ENCODE measurements around the gene EPDR1.

EPDR1 gene

GRCh38 chr7:37920305-37920848, at the start of gene EPDR1:
EPDR1 (plus strand) TSS chr7:37920640; CDS start chr7:37920940, 300 bp downstream.
- peak; percentile 95 for FAIRE-seq

GRCh38 chr7:37882086-37882485, 38.4 kb upstream of the EPDR1 start:
- DNase-seq (ENCODE audit: low spot score) (no peak), FAIRE-seq (no peak)

More at GRCh38 chr7:37920305-37920848, at the start of gene EPDR1:
- peak; percentile 81 for DNase-seq (ENCODE audit: low spot score)

- FAIRE-seq (no peak), DNase-seq (ENCODE audit: low spot score) (no peak)
Observed at GRCh38 chr7:37893359-37893758, 27.1 kb upstream of the EPDR1 start.

DNA sequence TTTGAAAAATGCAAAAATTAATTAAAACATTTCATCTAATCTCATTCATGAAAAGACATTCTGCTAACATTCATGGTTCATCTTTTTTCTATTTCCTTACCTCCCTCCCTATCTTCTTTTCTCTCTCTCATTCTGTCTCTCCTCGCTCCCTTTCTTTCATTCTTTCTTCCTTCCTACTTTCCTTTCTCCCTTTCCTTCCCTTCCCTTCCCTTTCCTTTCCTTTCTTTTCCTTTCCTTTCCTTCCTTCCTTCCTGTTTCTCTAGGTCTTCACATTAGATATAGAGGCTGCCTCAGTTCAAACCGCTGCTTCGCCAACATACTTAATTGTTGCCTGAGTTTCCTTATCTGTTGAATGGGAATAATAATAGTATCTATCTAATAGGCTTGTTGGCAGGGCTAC, 25.8 kb upstream of the EPDR1 start:
- FAIRE-seq, result no peak
- DNase-seq (ENCODE audit: low spot score), result no peak

GRCh38 chr7:37899712-37900247, 20.7 kb upstream of the EPDR1 start:
- FAIRE-seq (no peak), DNase-seq (ENCODE audit: low spot score) (no peak)

- peak; percentile 44 for FAIRE-seq
- peak; percentile 53 for DNase-seq (ENCODE audit: low spot score)
Observed at GRCh38 chr7:37901236-37901827, 19.1 kb upstream of the EPDR1 start.

DNA sequence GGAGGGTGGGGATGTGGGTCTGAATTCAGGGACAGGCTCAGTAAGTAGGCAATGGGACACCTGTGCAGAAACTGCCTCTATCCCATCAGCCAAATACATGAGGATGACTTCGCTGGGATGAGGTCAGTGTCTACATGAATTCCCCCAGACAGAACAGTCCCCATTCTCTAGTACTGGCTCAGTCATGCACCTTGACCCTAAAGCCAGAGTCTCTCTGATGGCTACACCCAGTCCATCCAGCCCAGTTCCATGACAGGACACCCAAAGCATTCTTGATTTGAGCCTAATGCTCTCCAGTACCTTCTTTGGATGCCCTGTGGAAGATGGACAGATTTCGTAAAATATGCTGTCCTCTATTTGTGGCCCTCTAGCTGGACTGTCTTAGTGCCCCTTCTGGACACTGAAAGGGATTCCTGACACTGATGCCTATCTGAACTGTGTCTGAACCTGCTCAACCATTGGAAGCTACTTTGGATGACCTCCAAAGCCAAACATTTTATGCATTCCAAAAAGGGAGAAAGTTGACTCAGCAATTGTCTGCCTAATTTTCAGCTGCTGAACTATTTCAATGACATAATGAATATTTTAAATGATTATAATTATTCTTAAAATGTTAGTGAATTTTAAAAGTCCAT, 18.4 kb upstream of the EPDR1 start:
- peak; percentile 58 for DNase-seq (ENCODE audit: low spot score)
- peak; percentile 50 for FAIRE-seq

- no peak for DNase-seq (ENCODE audit: low spot score)
- no peak for FAIRE-seq
Observed at GRCh38 chr7:37908221-37908788, 12.1 kb upstream of the EPDR1 start.

- no peak for DNase-seq (ENCODE audit: low spot score)
- FAIRE-seq, result no peak
Observed at GRCh38 chr7:37912756-37913155, 7.7 kb upstream of the EPDR1 start.

DNA sequence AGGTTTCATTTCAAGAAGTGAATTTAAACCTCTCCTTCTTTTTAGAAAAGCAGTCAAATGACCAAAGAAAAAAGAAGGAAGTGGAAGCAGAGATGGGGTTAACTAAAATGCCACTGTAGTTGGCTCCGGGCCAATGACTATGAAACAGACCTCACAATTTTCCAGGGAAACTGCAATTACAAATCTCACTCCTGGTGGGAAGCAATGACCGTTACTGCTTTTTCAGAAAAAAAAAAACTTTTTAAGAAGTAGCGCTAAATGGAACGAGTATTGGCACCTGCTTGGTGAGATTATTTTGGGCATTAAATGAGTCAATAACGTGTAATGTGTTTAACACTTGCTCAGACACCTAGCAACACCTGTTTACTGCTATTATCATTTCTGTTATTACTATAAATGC, 5.0 kb upstream of the EPDR1 start:
- FAIRE-seq (no peak), DNase-seq (ENCODE audit: low spot score) (no peak)

DNA sequence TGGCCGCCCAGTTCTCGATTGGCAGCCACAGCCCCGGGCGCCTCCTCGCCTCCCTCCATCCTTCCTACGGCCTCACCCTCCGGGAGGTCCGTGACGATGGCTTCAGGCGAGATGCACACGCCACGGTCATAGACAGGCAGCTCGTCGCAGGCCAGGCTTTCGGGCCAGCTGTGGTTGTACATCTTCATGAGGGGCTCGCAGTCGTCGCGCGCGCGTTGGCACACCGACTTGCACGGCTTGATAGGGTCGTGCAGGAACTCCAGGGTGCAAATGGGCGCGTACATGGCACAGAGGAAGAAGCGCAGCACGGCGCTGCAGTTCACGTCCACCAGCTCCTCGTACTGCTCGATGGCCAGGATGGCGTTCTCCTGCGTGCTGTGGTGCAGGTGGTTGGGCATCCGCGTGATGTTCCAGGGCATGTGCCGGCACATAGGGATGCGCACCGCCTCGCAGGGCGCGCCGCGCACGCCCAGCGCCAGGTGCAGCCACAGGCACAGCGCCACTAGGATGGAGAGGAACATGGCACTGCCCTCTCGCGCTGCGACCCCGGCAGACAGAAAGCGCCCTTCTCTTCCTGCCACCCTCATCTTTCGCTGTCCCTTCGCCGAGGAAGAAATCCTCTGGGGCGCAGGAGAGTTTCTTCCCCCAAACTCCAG, 4.3 kb upstream of the EPDR1 start:
- FAIRE-seq, result peak; percentile 95
- peak; percentile 36 for DNase-seq (ENCODE audit: low spot score)

GRCh38 chr7:37916673-37917660, 3.5 kb upstream of the EPDR1 start, which contains the start of gene SFRP4:
SFRP4 (minus strand) TSS chr7:37916817; CDS start chr7:37916537, 280 bp downstream.
- FAIRE-seq, result peak; percentile 56
- DNase-seq (ENCODE audit: low spot score), result peak; percentile 74

- FAIRE-seq (no peak), DNase-seq (ENCODE audit: low spot score) (no peak)
Observed at GRCh38 chr7:37918526-37918925, 1.9 kb upstream of the EPDR1 start.

GRCh38 chr7:37920849-37921805, 687 bp downstream of the EPDR1 start:
- DNase-seq (ENCODE audit: low spot score) (peak; percentile 69), FAIRE-seq (peak; percentile 23)

GRCh38 chr7:37921876-37922275, 1.4 kb downstream of the EPDR1 start:
- no peak for FAIRE-seq

GRCh38 chr7:37923996-37924395, 3.6 kb downstream of the EPDR1 start:
- peak; percentile 65 for FAIRE-seq
- no peak for DNase-seq (ENCODE audit: low spot score)

More at GRCh38 chr7:37921876-37922275, 1.4 kb downstream of the EPDR1 start:
- no peak for DNase-seq (ENCODE audit: low spot score)

DNA sequence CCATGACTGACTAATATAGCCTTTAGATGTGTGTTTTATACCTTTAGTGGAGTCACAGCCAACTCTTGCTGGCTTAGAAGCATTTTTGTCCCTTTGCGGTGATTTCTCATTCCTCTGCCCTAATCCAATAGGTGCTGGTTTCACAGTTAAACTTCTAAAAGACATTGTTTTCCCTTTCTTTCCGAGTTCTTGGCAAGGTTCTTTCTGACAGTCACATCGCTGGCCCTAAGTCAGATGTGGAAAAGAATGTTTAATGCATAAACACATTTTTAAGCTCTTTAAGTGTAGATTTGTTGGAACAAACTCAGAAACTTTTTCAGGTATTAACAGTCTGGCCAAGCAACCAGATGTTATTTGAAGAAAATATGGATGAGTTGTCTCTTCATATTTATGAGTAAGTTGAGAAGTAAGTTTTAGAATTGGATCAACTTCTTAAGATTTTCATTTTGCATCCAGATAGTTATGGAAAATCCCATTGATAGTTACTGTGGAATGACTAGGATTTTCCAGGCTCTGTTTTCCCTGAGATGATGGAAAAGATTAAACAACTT, 4.1 kb downstream of the EPDR1 start:
- FAIRE-seq (no peak), DNase-seq (ENCODE audit: low spot score) (no peak)

- DNase-seq (ENCODE audit: low spot score), result no peak
- no peak for FAIRE-seq
Observed at GRCh38 chr7:37925620-37926019, 5.2 kb downstream of the EPDR1 start.
